Thymus (tissue), 11 donors: ENCODE measurements around the gene SPRR5. TPM values are rescaled to one million over a fixed set of nuclear protein-coding genes. Genes with fewer than 3 reads are reported as not detected.

Experiments used
- DNase-seq, 9 donors: peaks; one replicate each; pipeline ENCODE4 v3.0.0-alpha.2; 2013; ENCODE audit warnings: low spot score in 9 of 9, low read depth in 6 of 9, missing footprints in 1 of 9
- H3K27ac ChIP-seq, 2 donors: one replicate each; pipeline ENCODE4 v1.5.1; 2013; ENCODE audit warnings: control low read depth in 1 of 2, low read depth in 1 of 2, low read length in 1 of 2, mild to moderate bottlenecking in 1 of 2, moderate library complexity in 1 of 2
- H3K27me3 ChIP-seq, 2 donors: one replicate each; pipeline ENCODE4 v1.5.1; 2013; ENCODE audit warnings: low read length in 1 of 2; ENCODE audit not compliant: control insufficient read depth in 2 of 2, insufficient read depth in 1 of 2
- H3K36me3 ChIP-seq, 2 donors: one replicate each; pipeline ENCODE4 v1.5.1; 2013; ENCODE audit warnings: low read length in 1 of 2, mild to moderate bottlenecking in 1 of 2, moderate library complexity in 1 of 2; ENCODE audit not compliant: control insufficient read depth in 2 of 2, insufficient read depth in 2 of 2
- H3K4me1 ChIP-seq, 2 donors: one replicate each; pipeline ENCODE4 v1.5.1; 2013; ENCODE audit warnings: low read length in 2 of 2; ENCODE audit not compliant: control insufficient read depth in 2 of 2, insufficient read depth in 2 of 2
- H3K4me3 ChIP-seq, 2 donors: one replicate each; pipeline ENCODE4 v1.5.1; 2013; ENCODE audit warnings: low read length in 2 of 2, control low read depth in 1 of 2, mild to moderate bottlenecking in 1 of 2
- H3K9me3 ChIP-seq, 2 donors: one replicate each; pipeline ENCODE4 v1.5.1; 2013; ENCODE audit warnings: low read length in 1 of 2, mild to moderate bottlenecking in 1 of 2; ENCODE audit not compliant: control insufficient read depth in 2 of 2, insufficient read depth in 1 of 2
- WGBS: extraction: QIAGEN DNeasy Blood & Tissue Kit; methylation state at CpG from one replicate; pipeline ENCODE4 v1.1.7; 2013; 5-methylcytosine and 5-hydroxymethylcytosine counted together
- polyA plus RNA-seq: library from polyadenylated mRNA; stranded (reverse); fragments of 200-250 nt; gene quantifications from one replicate; pipeline ENCODE4 v1.2.3, GENCODE V29; 2013
- total RNA-seq: library from RNA; stranded (reverse); fragments of 120-200 nt; gene quantifications from one replicate; pipeline ENCODE4 v1.2.4, GENCODE V29; 2013
- donor health status: healthy.

SPRR5 gene
- total and polyA plus RNA-seq, 2 donors: 0.37 TPM; not detected in 1

DNA sequence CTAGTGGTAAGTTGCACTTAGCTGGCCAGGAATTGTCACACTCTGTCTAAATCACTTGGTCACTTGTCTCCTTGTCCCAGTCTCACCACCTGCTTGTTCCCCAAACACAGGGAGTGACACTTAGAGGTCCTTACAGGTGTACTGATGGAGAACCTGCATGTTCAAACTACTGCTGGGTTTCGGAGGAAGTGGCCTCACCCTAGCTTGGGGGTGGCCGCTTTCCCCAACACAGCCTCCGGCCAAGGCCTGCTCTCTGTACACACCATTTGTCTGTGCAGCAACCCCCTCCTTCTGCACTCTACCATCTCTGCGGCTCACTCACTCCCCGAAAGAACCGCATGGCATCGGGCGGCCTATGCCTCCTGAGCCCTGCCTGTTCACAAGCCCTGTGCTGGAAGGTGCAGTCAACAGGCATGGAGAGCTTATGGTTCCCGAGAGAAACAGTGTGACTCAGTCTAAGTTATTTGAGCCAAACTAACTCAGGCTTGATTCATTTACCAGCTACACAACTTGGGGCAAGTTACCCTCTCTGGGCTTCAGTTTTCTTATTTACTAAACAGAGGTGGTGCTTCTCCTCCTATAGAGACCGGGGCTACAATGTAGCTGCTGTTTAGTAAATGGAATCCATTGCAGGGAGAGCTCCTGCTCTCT is 12.9 kb downstream of the SPRR5 start:
- 95% methylated on average over 10 of the region's 10 CpGs for WGBS
- Histone ChIP-seq H3K9me3 (no peaks in the 10 kb centered on the region), H3K27me3 (no peaks in the 10 kb centered on the region), H3K4me1 (no peaks in the 10 kb centered on the region), H3K27ac (no peak overlapping the region), H3K4me3 (no peak overlapping the region), H3K36me3 (no peaks in the 10 kb centered on the region)
- DNase-seq: no peak

DNA sequence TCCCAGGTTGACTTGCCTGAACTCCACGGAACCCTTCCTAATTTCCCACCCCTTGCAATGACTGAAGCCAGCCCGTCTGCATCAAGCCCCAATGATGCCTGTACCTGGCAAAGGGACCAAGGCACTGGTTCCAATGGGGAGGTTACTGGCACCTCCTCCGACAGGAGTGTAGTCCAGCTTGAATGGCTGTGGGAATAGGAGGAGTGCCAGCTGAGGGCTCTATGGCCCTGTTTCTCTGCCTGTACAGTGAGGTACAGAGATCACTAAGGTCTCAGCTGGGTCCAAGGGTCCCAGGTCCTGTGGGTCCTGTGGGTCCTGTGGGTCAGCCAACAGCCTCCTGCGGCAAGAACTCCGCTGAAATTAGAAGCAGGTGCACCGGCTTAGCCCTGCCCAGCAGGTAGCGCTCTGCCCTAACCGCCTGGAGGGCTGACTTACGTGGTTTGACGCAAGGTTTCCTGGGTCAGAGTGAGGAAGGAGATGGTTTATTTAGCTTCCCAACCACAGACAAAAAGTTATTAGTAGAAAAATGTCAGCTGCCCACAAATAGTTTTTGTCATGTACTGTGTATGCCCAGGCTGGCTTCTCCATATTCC is 13.5 kb downstream of the SPRR5 start:
- Histone ChIP-seq H3K9me3 (no peaks in the 10 kb centered on the region), H3K4me1 (no peaks in the 10 kb centered on the region), H3K27ac (no peak overlapping the region), H3K27me3 (no peaks in the 10 kb centered on the region), H3K4me3 (no peak overlapping the region), H3K36me3 (no peaks in the 10 kb centered on the region)
- DNase-seq: no peak
- WGBS: 56% methylated on average over 10 of the region's 10 CpGs

DNA sequence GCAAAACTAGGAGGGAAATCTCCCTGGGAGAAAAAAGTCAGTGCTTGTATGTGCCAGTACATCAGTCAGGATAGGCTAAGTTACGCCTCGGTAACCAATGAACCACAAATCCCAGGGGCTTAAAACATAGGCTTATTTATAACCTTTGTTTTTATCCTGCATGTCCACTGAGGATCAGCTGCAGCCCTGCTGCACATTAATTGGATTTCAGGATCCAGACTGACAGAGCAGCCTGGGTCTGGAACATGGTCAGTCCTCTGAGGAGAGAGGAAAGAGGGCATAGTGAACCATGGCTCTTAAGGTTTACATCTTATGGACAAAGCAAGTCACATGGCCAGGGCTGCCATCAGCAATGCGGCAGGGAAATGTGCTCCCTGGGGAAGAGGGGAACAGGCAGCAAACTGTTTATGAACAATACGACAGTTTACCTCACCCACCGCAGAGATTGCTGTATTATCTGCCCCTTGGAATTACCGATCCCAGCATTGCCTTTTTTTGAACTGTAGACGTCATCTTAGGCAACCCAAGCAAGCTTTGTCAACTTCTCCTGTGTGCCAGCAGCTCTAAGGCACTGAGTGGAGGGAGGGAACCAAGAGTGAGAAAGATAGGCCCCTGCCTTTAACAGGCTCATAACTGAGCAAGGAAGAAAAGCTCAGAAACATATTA is 14.4 kb downstream of the SPRR5 start:
- 93% methylated on average over 7 of the region's 7 CpGs for WGBS
- H3K27ac ChIP-seq: no peak overlapping the region
- no peaks in the 10 kb centered on the region for H3K27me3 ChIP-seq
- no peak for DNase-seq
- no peaks in the 10 kb centered on the region for H3K9me3 ChIP-seq
- H3K36me3 ChIP-seq: no peaks in the 10 kb centered on the region
- H3K4me1 ChIP-seq: no peaks in the 10 kb centered on the region
- H3K4me3 ChIP-seq: no peak overlapping the region

DNA sequence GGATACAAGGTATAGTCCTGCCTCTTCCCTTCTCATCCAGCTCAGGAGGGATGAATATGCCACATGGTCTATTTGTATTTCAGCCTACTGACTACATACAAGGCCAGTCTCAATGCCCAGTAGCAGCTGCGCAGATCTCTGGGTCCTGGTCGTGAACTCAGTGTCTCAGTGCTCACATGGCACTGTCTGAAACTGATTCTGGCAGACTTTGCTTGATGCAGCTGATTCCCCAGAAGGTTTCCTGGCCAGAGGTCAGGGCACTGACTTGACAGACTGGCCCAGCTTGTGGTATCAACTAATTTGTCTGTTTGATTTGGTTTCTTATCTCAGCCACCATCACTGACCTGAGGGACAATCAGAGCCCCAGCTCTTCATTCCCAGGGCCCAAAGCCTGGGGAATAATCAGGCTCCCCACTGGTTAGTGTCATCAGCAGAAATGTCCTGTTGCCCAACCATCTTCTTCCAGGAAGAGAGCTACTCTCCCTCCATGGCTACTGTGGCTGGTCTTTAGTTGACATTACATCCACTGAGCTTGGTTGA is 15.9 kb downstream of the SPRR5 start:
- no peaks in the 10 kb centered on the region for H3K9me3 ChIP-seq
- H3K27ac ChIP-seq: no peak overlapping the region
- H3K4me1 ChIP-seq: no peaks in the 10 kb centered on the region
- H3K27me3 ChIP-seq: no peaks in the 10 kb centered on the region
- H3K36me3 ChIP-seq: no peaks in the 10 kb centered on the region
- H3K4me3 ChIP-seq: no peak overlapping the region
- 93% methylated on average over 2 of the region's 2 CpGs for WGBS
- no peak for DNase-seq

DNA sequence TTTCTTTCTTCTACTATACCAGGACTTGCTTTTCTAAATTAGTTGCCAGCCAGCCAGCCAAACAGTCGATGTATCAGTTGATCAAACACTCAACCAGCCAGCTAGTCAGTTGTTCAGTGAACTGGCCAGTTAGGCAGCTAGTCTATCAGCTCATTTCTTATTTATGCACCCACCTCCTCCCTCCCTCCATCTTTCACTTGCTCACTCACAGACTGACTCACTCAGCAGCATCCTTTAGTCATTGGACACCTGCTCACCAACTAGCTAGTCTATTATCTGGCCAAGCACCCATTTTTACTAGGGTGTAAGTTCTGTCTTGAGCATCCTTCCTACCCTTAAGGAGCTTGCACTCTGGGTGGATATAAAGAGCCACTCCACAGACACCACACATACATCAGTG is 17.5 kb downstream of the SPRR5 start:
- no peaks in the 10 kb centered on the region for H3K36me3 ChIP-seq
- H3K27ac ChIP-seq: no peak overlapping the region
- H3K4me3 ChIP-seq: no peak overlapping the region
- H3K9me3 ChIP-seq: no peaks in the 10 kb centered on the region
- DNase-seq: no peak
- H3K27me3 ChIP-seq: no peaks in the 10 kb centered on the region
- 90% methylated on average over 1 of the region's 1 CpG for WGBS
- H3K4me1 ChIP-seq: no peaks in the 10 kb centered on the region

DNA sequence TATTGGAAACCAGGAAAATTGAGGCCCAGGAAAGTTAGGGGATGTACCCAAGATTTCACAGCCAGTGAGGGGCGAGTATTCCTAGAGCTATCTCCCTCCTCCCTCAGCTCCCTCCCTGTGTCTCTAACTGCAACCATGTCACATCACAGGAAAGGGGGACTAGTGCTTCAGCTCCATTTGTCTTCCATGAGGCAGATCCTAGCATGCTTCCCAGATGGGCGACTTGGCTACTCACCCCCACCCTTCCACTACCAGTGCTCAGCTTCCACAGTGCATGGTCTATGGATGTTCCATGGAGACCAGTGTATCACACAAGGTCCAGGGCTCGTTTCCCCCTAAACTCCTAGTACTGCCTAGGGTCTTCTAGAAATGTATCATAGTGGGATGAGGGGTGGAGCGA is 18.8 kb downstream of the SPRR5 start:
- Histone ChIP-seq H3K4me3 (no peak overlapping the region), H3K36me3 (no peaks in the 10 kb centered on the region), H3K4me1 (no peaks in the 10 kb centered on the region), H3K9me3 (no peaks in the 10 kb centered on the region), H3K27ac (no peak overlapping the region), H3K27me3 (no peaks in the 10 kb centered on the region)
- DNase-seq: no peak
- WGBS: 88% methylated on average over 4 of the region's 4 CpGs

DNA sequence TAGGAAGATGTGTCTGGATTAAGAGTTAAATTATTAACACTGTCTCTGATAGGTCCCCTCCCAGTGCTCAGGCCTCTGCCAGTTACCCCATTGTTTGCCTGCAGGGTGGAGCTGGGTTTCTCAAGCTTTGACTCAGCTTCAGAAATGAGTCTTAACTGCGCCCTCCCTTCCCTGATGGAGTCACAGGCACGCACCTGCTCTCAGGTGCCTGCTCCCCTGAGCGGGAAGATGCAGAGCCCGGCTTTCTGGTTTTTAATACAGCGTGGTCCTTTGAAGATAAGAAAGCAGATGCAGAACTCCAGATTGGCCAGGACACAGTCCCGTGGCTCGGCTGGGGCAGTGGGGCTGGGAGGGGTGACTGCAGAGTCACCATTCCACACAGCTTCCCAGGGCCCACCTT is 20.2 kb downstream of the SPRR5 start:
- Histone ChIP-seq H3K27me3 (no peaks in the 10 kb centered on the region), H3K27ac (no peak overlapping the region), H3K4me1 (no peaks in the 10 kb centered on the region), H3K9me3 (peaks cover 0 to 1% of the 10 kb centered on the region in 2 donors), H3K4me3 (no peak overlapping the region), H3K36me3 (no peaks in the 10 kb centered on the region)
- WGBS: 81% methylated on average over 7 of the region's 7 CpGs
- DNase-seq: no peak

DNA sequence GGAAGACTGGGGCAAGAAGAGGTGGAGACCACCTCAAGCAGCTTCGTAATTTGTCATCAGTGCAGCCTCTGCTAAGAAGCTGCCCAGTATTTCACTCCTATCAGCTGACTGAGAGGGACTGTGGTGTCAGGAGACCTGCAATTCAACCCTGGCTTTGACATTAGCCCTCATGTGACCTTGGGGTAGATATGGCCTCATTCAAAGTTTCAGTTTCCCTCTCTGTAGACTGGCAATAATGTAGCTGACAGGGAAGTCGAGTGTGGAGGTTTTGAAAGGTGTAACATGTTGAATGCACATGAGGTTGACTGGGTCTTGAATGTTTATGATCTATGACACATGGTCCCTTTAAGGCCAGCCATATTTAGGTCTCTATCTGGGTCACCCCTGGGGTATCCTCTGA is 21.2 kb downstream of the SPRR5 start:
- no peaks in the 10 kb centered on the region for H3K36me3 ChIP-seq
- H3K4me3 ChIP-seq: no peak overlapping the region
- no peak for DNase-seq
- H3K27me3 ChIP-seq: no peaks in the 10 kb centered on the region
- H3K9me3 ChIP-seq: peaks cover 0 to 1% of the 10 kb centered on the region in 2 donors
- 85% methylated on average over 2 of the region's 2 CpGs for WGBS
- H3K27ac ChIP-seq: no peak overlapping the region
- no peaks in the 10 kb centered on the region for H3K4me1 ChIP-seq

DNA sequence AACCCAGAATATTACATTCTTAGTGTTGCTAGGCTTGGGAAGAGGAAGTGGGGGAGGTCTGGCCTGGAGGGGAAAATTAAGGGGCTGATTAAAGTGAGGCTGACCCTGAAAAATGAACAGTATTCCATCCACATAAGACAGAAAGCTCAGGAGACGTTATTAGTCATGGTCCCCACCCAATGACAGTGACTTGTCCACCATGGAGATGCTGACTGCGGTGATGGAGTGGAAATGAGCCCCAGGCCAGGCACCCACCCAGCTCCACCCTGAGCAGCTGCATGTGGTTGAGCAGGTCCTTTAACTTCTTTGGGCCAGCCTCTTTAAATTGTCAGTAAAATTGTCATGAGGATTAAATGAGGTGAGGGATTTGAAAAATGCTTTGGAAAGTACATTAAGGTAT is 22.0 kb downstream of the SPRR5 start:
- Histone ChIP-seq H3K36me3 (no peaks in the 10 kb centered on the region), H3K27me3 (no peaks in the 10 kb centered on the region), H3K9me3 (peaks cover 0 to 1% of the 10 kb centered on the region in 2 donors), H3K4me3 (no peak overlapping the region), H3K4me1 (no peaks in the 10 kb centered on the region), H3K27ac (no peak overlapping the region)
- no peak for DNase-seq
- WGBS: 87% methylated on average over 2 of the region's 2 CpGs
